CD4-positive, alpha-beta T cell treated with Interleukin-17A for 1 hour (primary cell): Measurements from ENCODE around the gene SHKBP1.
A peak's percentile ranks its signal among the peaks of the same experiment; 100 is the strongest.
"Not testable (repeated sequence)": the region's sequence is repeated elsewhere in the genome, so short reads cannot be mapped to it uniquely, and the experiment has no call there.

Experiments used
- DNase-seq: peaks from one replicate; pipeline ENCODE4 v3.0.0-alpha.2; 2020

The SHKBP1 gene

DNA sequence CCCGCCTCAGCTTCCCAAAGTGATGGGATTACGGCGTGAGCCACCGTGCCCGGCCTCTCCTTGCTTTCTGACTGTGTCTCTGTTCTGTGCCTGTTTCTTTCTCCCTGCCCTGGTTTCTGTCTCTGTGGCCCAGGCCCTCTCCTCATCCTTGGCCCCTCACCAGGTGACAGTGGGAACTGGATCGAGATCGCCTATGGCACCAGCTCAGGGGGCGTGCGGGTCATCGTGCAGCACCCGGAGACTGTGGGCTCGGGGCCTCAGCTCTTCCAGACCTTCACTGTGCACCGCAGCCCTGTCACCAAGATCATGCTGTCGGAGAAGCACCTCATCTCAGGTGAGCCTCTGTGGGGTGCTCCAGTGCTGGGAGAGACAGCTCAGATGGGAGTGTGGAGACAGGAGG, 9.9 kb downstream of the SHKBP1 start:
- no peak for DNase-seq

DNA sequence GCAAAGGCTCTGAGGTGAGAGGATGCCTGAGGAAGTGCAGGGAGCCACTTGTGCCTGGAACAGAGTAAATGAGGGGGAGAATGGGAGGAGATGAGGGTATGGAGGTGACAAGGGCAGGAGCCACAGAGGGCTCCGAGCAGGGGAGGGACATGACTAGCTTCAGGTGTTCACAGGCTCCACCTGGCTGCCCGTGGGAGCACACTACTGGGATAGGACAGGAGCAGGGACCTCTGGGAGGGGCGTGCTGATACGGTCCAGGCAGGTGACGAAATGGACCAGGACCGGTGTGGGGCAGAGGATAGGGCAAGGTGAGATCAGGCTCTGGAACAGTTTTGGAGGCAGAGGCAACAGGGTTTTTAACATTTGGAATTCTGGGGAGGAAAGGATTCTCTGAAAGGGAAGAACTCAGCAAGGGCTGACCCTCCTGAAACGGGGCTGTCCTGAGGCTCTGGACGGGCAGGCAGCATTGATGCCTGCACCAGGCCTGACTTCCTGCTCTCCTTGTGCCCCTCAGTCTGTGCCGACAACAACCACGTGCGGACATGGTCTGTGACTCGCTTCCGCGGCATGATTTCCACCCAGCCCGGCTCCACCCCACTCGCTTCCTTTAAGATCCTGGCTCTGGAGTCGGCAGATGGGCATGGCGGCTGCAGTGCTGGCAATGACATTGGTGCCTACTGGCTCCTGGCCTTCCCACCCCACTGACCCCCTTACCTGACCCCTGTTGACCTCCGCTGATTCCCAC, 11.6 kb downstream of the SHKBP1 start:
- no peak for DNase-seq

DNA sequence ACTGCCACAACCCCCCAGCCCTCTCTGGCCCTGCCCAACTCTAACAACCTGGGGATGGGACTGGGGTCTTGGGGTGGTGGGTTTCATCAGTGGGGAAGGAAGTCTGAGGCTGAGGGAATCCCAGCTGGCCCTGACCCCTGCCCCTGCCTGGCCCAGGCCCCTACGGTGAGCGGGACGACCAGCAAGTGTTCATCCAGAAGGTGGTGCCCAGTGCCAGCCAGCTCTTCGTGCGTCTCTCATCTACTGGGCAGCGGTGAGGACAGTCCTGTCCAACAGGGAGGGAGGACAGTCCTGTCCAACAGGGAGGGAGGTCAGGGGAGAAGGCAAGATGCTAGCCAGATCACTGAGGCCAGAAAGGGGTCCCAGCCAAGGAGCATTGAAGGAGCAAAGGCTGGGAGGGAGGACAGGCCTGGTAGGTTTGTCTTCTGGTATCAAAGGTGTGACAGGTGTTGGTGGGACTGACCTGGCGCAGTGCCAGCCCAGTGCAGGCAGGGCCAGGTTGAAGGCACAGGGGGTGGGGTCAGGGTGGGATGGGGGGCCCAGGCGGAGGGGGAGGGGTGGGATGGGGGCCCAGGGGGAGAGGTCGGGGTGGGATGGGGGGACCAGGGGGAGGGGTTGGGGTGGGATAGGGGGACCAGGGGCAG, 12.4 kb downstream of the SHKBP1 start:
- no peak for DNase-seq

DNA sequence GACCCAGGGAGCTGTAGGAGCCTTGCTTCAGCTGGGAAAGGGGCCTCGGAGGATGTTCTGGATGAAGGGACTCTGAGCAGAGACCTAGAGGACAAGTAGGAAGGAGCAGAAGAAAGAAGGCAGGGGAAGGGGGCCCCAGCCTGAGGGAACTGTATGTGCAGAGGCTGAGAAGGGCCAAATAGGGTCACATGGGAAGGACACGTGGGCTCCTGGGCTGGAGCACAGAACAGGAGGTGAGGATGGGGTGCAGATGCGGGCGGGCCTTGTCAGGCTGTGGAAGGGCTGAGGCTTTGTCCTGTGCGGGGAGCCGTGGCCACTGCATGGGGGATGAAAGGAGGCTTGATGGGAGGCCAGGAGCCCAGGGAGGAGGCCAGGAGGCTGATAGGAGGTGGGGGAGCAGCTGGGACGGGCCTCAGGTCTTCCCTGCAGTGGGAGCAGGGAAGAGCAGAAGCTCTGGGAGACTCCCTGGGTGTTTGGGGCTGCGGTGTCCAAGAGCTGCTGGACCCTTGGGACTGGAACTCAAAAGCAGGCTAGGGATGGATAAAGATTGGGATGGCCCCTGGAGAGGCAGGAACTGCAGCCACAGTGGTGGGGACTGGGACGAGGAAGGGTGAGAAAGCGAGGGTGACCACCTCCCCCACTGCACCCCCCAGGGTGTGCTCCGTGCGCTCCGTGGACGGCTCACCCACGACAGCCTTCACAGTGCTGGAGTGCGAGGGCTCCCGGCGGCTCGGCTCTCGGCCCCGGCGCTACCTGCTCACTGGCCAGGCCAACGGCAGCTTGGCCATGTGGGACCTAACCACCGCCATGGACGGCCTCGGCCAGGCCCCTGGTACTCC, 13.1 kb downstream of the SHKBP1 start:
- no peak for DNase-seq

DNA sequence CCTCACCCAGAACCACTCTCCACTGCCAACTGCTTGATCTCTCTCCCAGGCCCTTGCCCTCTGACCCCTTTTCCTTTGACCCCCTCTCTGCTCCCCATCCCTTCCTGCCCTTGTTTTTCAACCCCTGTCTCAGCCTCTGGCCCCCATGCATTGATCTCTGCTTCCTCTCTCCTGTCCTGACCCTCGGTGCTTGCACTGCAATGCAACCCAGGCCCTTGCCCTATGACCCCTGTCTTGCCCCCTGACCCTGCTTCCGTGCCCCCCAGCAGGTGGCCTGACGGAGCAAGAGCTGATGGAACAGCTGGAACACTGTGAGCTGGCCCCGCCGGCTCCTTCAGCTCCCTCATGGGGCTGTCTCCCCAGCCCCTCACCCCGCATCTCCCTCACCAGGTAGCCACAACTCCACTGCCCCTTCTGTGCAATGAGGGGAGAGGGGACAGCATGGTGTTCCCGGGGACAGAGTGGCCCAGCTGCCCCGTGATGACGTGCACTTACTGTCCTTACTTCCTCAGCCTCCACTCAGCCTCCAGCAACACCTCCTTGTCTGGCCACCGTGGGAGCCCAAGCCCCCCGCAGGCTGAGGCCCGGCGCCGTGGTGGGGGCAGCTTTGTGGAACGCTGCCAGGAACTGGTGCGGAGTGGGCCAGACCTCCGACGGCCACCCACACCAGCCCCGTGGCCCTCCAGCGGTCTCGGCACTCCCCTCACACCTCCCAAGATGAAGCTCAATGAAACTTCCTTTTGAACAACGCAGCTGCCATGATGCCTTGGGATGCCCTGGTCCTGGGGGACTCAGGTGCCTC, 14.0 kb downstream of the SHKBP1 start:
- DNase-seq: no peak

DNA sequence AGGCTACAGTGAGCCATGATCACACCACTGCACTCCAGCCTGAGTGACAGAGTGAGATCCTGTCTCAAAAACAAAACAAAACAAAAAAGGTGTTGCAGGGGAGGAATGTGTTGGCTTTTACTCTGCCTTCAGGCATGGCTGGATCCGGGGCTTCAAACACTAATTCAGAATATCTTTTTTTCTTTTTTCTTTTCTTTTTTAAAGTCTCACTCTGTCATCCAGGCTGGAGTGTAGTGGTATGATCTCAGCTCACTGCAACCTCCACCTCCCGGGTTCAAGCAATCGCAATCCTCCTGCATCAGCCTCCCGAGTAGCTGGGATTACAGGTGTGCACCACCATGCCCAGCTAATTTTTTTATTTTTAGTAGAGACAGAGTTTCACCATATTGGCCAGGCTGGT, 15.1 kb downstream of the SHKBP1 start:
- not testable (repeated sequence) for DNase-seq

DNA sequence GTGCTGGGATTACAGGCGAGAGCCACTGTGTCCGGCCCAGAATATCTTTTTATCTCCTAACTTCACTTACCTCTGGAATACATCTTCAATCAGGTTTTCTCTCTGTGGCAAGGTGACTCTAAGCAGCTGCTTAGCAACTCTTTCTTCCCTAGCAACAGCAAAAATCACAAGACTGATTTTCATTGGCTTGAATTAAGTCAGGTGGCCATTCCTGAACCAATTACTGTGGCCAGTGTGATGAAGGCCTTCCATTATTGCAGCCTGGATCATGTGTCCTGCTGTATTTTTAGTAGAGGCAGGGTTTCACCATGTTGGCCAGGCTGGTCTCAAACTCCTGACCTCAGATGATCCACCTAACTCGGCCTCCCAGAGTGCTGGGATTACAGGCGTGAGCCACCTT, 15.5 kb downstream of the SHKBP1 start:
- peak; percentile 61 for DNase-seq

DNA sequence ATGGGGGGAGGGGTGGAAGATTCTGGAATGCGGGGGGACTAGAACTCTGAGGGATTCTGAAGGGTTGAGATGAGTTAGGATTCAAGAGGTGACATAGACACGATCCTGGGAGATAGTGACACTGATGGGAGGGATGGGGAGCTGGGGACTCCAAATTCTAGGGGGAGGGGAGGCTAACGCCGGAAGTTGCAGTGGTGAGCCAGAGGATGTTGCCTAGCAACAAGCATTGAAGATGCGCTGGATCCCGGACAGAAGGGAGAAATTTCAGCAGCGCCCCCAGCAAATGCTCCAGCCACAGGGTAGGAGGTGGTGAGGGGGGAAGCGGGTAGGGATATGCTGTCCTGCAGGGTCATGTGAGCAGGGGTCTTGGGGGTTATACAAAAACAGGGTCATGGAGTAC, 17.6 kb downstream of the SHKBP1 start:
- DNase-seq: no peak

DNA sequence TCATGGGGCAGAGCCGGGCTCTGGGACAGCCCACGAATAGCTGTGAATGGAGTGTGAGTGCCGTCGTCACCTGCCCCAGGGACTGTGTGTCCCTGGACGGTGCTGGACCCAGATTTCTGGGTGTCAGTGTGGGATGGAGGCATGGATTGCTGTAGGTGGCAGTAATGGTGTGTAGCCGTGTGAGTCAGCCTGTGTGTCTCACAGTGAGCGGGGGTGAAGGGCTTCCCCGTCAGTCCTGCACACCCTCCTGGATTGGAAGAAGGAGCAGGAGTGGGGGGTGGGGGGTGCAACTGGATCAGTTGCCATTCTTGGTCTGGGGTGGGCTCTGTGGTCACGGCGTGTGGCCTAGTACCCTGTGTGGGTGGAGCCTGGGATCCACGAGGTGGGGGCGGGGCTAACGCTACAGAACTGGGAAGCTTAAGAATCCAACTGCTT, 18.0 kb downstream of the SHKBP1 start:
- DNase-seq: no peak

DNA sequence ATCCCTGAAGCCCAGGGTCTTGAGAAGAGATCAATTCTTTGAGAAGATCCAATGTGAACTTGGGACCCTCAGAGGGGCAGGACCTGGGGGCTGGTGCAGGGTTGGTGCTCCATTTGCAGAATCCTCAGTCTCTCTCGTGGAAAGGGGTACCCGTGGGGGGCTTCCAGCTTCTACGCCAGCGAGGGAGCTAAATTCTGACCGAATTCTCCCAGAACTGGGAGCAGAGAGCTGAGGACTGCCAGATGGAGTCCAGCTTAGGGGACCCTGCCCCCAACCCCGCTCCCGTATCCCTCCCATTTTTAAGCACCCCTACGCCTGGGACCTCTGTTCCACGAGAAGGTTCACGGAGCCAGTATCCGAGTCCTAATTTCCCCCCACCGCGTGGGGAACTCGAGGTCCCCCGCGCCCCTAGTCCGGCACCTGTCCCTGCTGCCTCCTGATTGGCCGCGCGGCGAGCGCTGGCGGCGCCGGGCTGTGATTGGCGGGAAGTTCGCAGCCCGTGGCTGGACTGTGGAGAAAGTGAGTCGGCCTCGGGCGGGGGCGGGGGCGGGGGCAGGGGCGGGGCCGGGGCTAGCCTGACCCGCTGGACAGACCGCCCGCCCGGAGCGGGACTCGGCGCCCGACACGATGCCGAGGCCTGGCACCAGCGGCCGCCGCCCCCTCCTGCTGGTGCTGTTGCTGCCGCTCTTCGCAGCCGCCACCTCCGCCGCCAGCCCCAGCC, 20.1 kb downstream of the SHKBP1 start:
- DNase-seq: no peak

DNA sequence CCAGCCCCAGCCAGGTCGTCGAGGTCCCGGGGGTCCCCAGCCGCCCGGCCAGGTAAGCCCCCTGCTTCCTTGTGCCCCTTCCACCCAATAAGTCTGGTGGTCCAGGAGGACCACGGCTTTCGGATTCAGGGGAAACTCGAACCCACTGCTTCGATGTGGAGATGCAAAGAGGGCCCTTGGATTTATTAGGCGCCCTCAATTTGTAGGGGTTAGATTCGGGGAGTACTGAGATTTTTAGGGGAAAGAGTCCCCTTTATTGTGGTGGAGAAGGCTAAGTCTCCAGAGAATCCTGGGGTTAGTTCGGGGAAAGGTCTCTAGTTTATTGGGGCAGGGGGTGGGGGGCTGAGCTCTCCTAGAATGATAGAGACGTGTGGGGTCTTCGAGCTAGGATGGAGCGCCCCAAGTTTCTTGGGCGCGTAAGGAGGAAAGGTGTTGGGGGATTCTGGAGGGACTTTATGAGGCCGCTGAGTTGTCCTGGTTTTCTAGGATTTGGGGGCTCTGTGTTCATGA, 20.7 kb downstream of the SHKBP1 start:
- DNase-seq: no peak

DNA sequence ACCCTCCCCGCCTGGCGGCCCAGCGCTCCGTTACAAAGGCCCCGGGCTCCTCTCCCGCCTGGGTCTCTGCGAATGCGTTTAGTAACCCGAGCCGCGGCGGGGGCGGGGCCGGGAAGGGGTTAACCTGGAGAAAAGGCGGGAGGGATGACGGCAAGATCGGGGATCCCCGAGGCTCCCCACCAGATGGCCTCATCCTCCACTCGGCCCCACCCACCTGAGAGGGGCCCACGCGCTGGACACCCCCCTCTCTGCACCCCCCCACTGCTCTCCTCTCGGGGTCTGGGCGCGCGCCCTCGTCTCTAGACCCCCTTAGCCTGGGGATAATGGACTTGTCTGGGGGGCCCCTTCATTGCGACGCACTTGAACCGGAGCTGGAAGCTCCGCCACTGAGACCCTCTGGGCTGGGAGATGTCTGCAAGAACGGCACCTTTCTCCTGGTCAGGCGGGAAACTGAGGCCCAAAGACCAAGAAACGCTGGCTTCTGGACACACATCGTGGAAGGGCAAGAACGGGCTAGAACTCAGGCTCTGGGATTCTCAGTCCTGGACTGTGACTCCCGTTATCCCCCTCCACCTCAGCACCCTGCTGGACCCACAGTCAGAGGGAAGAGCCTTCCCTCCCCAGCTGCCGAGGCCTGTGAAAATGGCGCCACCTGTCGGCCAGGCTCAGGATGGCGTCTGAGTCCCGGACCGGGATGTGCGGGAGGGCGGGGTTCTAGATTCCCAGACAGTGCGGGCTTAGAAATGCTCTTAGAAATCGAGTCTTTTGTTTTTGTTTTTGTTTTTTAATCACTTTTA, 21.6 kb downstream of the SHKBP1 start:
- peak; percentile 86 for DNase-seq

DNA sequence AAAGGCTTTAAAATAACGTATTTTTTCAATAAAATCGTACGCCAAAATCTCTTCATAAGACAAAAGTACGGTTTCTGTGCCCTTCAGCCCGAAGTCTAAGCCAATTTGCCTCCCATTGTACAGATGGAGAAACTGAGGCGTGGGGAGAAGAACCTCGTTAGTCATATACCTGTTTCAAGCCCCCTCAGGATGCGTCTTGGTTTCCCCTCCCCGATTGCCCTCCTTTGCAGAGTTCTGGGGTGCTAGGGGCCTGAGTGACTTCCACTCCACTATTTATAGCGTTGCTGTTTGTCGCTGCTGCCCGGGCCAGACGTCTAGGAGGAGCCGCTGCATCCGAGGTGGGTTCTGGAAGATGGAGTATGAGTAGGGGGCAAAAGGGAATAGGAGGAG, 22.2 kb downstream of the SHKBP1 start:
- DNase-seq: no peak

DNA sequence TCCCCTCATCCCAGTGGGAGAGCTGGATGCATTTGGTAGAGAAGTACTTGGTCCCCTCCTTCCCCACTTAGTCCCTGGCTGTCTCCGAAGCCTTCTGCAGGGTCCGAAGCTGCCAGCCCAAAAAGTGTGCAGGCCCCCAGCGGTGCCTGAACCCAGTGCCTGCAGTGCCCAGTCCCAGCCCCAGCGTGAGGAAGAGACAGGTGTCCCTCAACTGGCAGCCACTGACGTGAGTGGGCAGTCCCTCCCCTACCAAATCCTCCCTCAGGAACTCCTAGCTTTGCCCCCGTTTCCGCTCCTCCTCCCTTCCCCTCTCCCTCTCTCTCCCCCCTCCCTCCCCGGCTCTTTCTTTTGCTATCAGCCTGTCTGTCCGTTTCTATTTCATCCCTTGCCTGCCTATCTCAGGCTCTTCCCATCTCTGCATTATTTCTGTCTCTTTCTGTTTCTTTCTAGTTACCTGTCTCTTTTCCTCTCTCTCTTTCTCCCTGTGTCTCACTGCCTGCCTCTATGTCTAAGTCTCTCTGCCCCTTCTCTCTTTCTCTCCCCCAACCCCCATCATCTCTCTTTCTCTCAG, 22.7 kb downstream of the SHKBP1 start:
- DNase-seq: peak; percentile 45

DNA sequence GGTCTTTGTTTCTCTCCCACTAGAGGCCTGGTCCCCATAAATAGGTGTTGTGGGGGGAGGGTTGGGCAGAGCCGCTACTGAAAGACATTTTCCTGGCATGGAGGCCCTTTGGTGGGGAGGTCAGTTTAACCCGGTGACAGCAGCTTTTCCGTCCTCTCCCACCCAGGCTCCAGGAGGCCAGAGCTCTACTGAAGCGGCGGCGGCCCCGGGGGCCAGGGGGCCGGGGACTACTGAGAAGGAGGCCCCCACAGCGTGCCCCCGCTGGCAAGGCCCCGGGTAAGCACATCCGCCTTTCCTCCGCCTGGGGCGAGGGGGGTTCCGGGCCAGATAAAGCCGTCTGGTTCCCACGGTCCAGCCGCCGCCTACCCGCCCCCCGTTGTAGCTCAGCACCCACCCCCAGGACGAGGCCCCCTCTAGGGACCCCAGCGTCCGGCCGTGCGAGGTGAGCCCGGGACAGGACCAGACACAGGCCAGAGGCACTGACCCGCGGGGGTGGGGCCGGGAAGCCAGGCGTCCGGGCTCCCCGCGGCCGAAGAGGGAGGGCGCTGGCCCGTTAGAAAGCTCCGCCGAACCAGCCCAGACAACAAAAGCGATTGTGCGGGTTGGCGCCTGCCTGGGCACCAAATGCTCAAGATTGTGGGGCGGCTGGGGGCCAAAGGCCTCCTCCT, 23.4 kb downstream of the SHKBP1 start:
- no peak for DNase-seq

DNA sequence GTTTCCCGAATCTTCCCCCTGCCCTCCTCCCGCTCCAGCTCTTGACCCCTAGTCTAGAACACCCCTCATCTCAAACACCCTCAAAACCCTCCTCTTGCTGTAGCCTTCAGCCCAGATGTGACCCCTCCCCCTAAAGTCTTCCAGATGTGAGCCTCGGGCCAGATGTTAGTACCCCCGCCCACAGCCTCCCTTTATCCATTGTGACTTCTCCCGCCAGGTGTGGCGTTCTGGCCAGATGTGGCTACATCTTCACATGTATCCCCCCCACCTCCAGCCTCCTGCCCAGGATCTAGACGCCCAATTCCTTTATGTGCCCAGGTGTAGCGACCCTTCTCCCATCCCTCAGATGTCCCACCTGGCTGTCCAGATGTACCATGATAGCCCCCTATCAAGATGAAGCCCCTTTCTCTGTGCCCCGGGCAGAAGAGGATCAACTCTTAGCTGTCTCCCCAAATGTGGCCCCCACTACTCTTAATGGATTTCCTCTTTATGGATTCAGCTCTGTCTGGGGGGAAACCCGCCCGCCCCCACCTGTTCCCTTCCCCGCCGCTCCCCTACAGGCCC, 24.0 kb downstream of the SHKBP1 start:
- no peak for DNase-seq

DNA sequence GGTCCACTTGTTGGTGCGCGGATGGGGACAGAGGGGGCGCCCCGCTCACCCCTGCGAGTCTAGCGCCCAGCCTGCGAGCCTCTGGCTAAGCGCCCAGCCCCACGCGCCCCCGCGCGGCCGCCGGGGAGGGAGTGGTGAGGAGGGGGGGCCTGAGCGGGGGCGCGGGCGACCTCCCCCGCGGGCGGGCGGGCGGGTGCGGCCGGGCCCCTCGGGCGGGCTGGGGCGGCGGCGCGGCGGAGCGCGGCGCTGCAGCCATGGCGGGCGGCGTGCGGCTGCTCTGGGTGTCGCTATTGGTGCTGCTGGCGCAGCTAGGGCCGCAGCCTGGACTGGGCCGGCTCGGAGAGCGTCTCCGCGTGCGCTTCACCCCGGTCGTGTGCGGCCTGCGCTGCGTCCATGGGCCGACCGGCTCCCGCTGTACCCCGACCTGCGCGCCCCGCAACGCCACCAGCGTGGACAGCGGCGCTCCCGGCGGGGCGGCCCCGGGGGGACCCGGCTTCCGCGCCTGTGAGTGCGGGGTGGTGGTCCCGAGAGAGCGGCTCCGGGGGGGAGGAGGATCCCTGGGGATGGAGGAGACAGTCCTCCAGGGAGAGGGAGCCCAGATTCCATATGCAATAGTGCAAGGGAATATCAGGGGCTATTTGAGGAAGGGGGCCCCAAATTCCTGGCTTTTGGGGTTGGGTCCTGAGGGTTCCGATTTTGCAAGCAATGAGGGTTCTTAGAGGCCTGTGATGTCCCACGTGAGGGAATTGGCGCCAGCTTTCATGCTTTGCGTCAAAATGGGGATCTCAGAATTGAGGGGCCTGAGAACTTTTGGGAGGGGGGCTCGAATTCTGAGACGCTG, 24.7 kb downstream of the SHKBP1 start, which contains the start of gene LTBP4:
Gene LTBP4, plus strand, starts transcription at position 236 of the 841 bp plus-strand sequence. Its CDS starts 19 bp downstream, at position 255.
- DNase-seq: peak; percentile 50

DNA sequence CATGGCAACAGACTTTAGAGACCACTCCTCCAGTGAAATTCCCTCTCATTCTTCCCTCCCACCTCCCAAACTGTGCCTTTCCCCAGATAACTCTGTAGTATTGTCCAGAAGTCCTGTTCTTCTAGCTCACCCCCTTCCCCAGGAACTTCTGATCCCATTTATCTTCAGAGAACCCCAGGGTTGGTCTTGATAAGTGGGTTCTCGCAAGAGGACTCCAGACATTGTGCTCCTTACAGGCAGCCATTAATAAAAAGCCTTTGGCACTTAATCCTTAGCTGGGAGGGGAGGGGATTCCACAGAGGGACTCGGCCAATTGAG, 26.4 kb downstream of the SHKBP1 start:
- DNase-seq: no peak
